ENCODE measurements around the gene GRB7. TPM values are rescaled to one million over a fixed set of nuclear protein-coding genes. Genes with fewer than 3 reads are reported as not detected.

The GRB7 gene
- total and polyA plus RNA-seq, 10 of the 15 experiments (the other 5 are each of a cell fraction or from before 2014, with no cell fraction given), result 0.05 to 0.34 (median 0.19) TPM; not detected in 4

DNA sequence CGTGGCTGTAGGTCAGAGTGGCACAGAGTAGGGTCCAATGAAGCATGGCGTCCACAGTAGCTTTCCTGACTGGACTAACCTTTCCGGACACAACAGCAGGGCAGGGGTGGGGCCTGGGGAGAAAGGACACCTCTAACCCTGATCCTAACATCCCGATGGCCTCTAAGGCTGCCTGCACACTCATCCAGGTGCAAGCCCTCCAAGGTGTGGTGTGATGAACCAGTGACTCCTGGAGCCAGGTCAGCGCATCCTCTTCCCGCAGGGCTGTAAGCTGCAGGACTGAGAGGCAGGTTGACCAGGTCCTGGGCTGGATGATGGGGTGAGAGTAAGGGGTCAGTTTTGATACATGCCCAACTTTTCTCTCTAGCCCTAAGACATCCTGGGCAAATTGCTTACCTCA lies 41.0 kb upstream of the GRB7 start:
- DNase-seq (ENCODE audit: low read depth, low spot score) (no peak), ATAC-seq (no peak), FAIRE-seq (no peak)
- H3K27ac ChIP-seq (ENCODE audit: control insufficient read depth, insufficient read depth), result no peak overlapping the region
- 67% methylated on average over 6 of the region's 6 CpGs for WGBS (ENCODE audit: insufficient coverage, insufficient replicate concordance, low lambda C conversion rate, missing lambda C conversion rate)
- H3K4me1 ChIP-seq (ENCODE audit: control insufficient read depth, insufficient read depth, low read length), result no peaks in the 10 kb centered on the region
- no peak overlapping the region for H3K9ac ChIP-seq (ENCODE audit: control insufficient read depth, insufficient read depth, low read length)
- H3K79me2 ChIP-seq (ENCODE audit: control insufficient read depth, insufficient read depth, low read length), result no peaks in the 10 kb centered on the region
- no peaks in the 10 kb centered on the region for H3K9me3 ChIP-seq (replicated peaks; ENCODE audit: control insufficient read depth, insufficient read depth, low read length)
- no peak overlapping the region for H3K4me3 ChIP-seq
- SMC1A ChIA-PET (ENCODE audit: uncharacterized antibody, unreplicated experiment), result no interaction called here
- H2AFZ ChIP-seq (ENCODE audit: control insufficient read depth, low read depth, low read length), result no peak overlapping the region
- no peaks in the 10 kb centered on the region for H4K20me1 ChIP-seq (ENCODE audit: control insufficient read depth, insufficient read depth)
- RAD21 ChIA-PET (ENCODE audit: unreplicated experiment), result no interaction called here
- H3K36me3 ChIP-seq (ENCODE audit: control insufficient read depth in 2 of 2, insufficient read depth in 2 of 2, low read length in 1 of 2), result no peaks in the 10 kb centered on the region
- intact Hi-C loops (cut with micrococcal nuclease; ENCODE audit: unreplicated experiment), result no loop called here
- peaks cover 0 to 7% of the 10 kb centered on the region in 2 experiments; a peak in 2 of 4 replicates for H3K27me3 ChIP-seq (replicated peaks in 1 of 2; ENCODE audit: control insufficient read depth in 2 of 2, insufficient read depth in 2 of 2, low read length in 1 of 2)
- TF ChIP-seq REST (IDR thresholded peaks at IDR 0.05; ENCODE audit: low read depth, low read length) (no peak), NFYB (IDR thresholded peaks at IDR 0.05; ENCODE audit: insufficient read depth, low read depth, low read length) (no peak), NFIC (IDR thresholded peaks at IDR 0.05; ENCODE audit: low read depth, low read length) (no peak), RB1 (IDR thresholded peaks at IDR 0.05; ENCODE audit: borderline replicate concordance) (no peak), TBL1XR1 (IDR thresholded peaks at IDR 0.05; ENCODE audit: low read depth, low read length) (no peak), EZH2 (IDR thresholded peaks at IDR 0.05; ENCODE audit: borderline replicate concordance, control insufficient read depth, low read depth, low read length) (no peak), IKZF1 (conservative IDR thresholded peaks at IDR 0.05) (no peak), USF1 (IDR thresholded peaks at IDR 0.05; ENCODE audit: borderline replicate concordance, extremely low read length, insufficient read depth, low read depth, low read length) (no peak), HDGF (IDR thresholded peaks at IDR 0.05) (no peak), HDAC2 (IDR thresholded peaks at IDR 0.05) (no peak), GABPA (IDR thresholded peaks at IDR 0.05; ENCODE audit: low read depth) (no peak)
- TF ChIP-seq, protein P1, sequence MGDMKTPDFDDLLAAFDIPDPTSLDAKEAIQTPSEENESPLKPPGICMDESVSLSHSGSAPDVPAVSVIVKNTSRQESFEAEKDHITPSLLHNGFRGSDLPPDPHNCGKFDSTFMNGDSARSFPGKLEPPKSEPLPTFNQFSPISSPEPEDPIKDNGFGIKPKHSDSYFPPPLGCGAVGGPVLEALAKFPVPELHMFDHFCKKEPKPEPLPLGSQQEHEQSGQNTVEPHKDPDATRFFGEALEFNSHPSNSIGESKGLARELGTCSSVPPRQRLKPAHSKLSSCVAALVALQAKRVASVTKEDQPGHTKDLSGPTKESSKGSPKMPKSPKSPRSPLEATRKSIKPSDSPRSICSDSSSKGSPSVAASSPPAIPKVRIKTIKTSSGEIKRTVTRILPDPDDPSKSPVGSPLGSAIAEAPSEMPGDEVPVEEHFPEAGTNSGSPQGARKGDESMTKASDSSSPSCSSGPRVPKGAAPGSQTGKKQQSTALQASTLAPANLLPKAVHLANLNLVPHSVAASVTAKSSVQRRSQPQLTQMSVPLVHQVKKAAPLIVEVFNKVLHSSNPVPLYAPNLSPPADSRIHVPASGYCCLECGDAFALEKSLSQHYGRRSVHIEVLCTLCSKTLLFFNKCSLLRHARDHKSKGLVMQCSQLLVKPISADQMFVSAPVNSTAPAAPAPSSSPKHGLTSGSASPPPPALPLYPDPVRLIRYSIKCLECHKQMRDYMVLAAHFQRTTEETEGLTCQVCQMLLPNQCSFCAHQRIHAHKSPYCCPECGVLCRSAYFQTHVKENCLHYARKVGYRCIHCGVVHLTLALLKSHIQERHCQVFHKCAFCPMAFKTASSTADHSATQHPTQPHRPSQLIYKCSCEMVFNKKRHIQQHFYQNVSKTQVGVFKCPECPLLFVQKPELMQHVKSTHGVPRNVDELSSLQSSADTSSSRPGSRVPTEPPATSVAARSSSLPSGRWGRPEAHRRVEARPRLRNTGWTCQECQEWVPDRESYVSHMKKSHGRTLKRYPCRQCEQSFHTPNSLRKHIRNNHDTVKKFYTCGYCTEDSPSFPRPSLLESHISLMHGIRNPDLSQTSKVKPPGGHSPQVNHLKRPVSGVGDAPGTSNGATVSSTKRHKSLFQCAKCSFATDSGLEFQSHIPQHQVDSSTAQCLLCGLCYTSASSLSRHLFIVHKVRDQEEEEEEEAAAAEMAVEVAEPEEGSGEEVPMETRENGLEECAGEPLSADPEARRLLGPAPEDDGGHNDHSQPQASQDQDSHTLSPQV (IDR thresholded peaks at IDR 0.05), result no peak
- CTCF ChIA-PET, result interaction anchor here (1.0 to 1.3 kb wide), 3 partner anchors 22 to 75 kb away, joined by 3 read pairs; no protein-coding TSS in a partner anchor
- no peak overlapping the region for H3K4me2 ChIP-seq (ENCODE audit: control insufficient read depth, insufficient read depth)
- BruUV-seq (replicated peaks), result no TSS peak
- in situ Hi-C loops (cut with MboI), result no loop called here
- POLR2A ChIA-PET, result interaction anchor here (1.8 kb wide), 1 partner anchor 9 kb away, joined by 5 read pairs; the partner anchor contains the start of gene PGAP3
